Measurements from ENCODE around the gene SESN2.

SESN2 gene

GRCh38 chr1:28249013-28249865 lies 10.1 kb upstream of the SESN2 start:
- DNase-seq (ENCODE audit: low read depth, low spot score) = no peak

GRCh38 chr1:28249866-28250295 lies 9.4 kb upstream of the SESN2 start:
- no peak for DNase-seq (ENCODE audit: low read depth, low spot score)

- no peak for DNase-seq (ENCODE audit: low read depth, low spot score)
These were observed 3.0 kb upstream of the SESN2 start for GRCh38 chr1:28256197-28256827.

- DNase-seq (ENCODE audit: low read depth, low spot score) = no peak
These were observed 1.6 kb upstream of the SESN2 start for GRCh38 chr1:28257736-28258135.

GRCh38 chr1:28258628-28259251 lies 578 bp upstream of the SESN2 start:
- no peak for DNase-seq (ENCODE audit: low read depth, low spot score)

GRCh38 chr1:28259934-28260802 lies 850 bp downstream of the SESN2 start:
- peak; percentile 59 for DNase-seq (ENCODE audit: low read depth, low spot score)

- DNase-seq (ENCODE audit: low read depth, low spot score) = no peak
These were observed 1.5 kb downstream of the SESN2 start for GRCh38 chr1:28260803-28261174.

GRCh38 chr1:28264897-28265296 lies 5.6 kb downstream of the SESN2 start:
- DNase-seq (ENCODE audit: low read depth, low spot score) = no peak

GRCh38 chr1:28265577-28265976 lies 6.3 kb downstream of the SESN2 start:
- DNase-seq (ENCODE audit: low read depth, low spot score) = no peak

GRCh38 chr1:28266920-28267322 lies 7.6 kb downstream of the SESN2 start:
- DNase-seq (ENCODE audit: low read depth, low spot score) = no peak

GRCh38 chr1:28267633-28268032 lies 8.3 kb downstream of the SESN2 start:
- DNase-seq (ENCODE audit: low read depth, low spot score) = no peak

GRCh38 chr1:28269529-28269928 lies 10.2 kb downstream of the SESN2 start:
- DNase-seq (ENCODE audit: low read depth, low spot score) = no peak

GRCh38 chr1:28272215-28272852 lies 13.0 kb downstream of the SESN2 start:
- no peak for DNase-seq (ENCODE audit: low read depth, low spot score)

GRCh38 chr1:28273216-28273860 lies 14.0 kb downstream of the SESN2 start:
- no peak for DNase-seq (ENCODE audit: low read depth, low spot score)

GRCh38 chr1:28278763-28279162 lies 19.4 kb downstream of the SESN2 start:
- no peak for DNase-seq (ENCODE audit: low read depth, low spot score)

GRCh38 chr1:28279721-28280120 lies 20.4 kb downstream of the SESN2 start:
- no peak for DNase-seq (ENCODE audit: low read depth, low spot score)

- no peak for DNase-seq (ENCODE audit: low read depth, low spot score)
These were observed 21.2 kb downstream of the SESN2 start for GRCh38 chr1:28280501-28280900.

GRCh38 chr1:28280977-28281381 lies 21.7 kb downstream of the SESN2 start:
- no peak for DNase-seq (ENCODE audit: low read depth, low spot score)

GRCh38 chr1:28281608-28282425 lies 22.5 kb downstream of the SESN2 start:
- no peak for DNase-seq (ENCODE audit: low read depth, low spot score)

Data from brain pericyte (primary cell).